ENCODE results near the gene UCK2.

UCK2 gene

GRCh38 chr1:165855010-165855838, 27.8 kb downstream of the UCK2 start:
- no peak for DNase-seq (ENCODE audit: low read depth)
- H3K4me3 ChIP-seq (ENCODE audit: low read length), result no peak overlapping the region
- TF ChIP-seq CTCF (conservative IDR thresholded peaks at IDR 0.05; ENCODE audit: low read depth, low read length), result no peak

- no peak for TF ChIP-seq CTCF (conservative IDR thresholded peaks at IDR 0.05; ENCODE audit: low read depth, low read length)
- no peak overlapping the region for H3K4me3 ChIP-seq (ENCODE audit: low read length)
- DNase-seq (ENCODE audit: low read depth), result no peak
Measured at GRCh38 chr1:165856021-165856420, 28.6 kb downstream of the UCK2 start.

- TF ChIP-seq CTCF (conservative IDR thresholded peaks at IDR 0.05; ENCODE audit: low read depth, low read length), result no peak
- DNase-seq (ENCODE audit: low read depth), result no peak
- no peak overlapping the region for H3K4me3 ChIP-seq (ENCODE audit: low read length)
Measured at GRCh38 chr1:165856606-165857005, 29.2 kb downstream of the UCK2 start.

GRCh38 chr1:165857046-165857801, 29.8 kb downstream of the UCK2 start:
- TF ChIP-seq CTCF (conservative IDR thresholded peaks at IDR 0.05; ENCODE audit: low read depth, low read length), result no peak
- no peak overlapping the region for H3K4me3 ChIP-seq (ENCODE audit: low read length)
- DNase-seq (ENCODE audit: low read depth), result no peak

- no peak overlapping the region for H3K4me3 ChIP-seq (ENCODE audit: low read length)
- TF ChIP-seq CTCF (conservative IDR thresholded peaks at IDR 0.05; ENCODE audit: low read depth, low read length), result no peak
- DNase-seq (ENCODE audit: low read depth), result no peak
Measured at GRCh38 chr1:165858364-165858823, 31.0 kb downstream of the UCK2 start.

GRCh38 chr1:165858967-165859845, 31.8 kb downstream of the UCK2 start:
- TF ChIP-seq CTCF (conservative IDR thresholded peaks at IDR 0.05; ENCODE audit: low read depth, low read length), result no peak
- DNase-seq (ENCODE audit: low read depth), result no peak
- no peak overlapping the region for H3K4me3 ChIP-seq (ENCODE audit: low read length)
